ENCODE measurements around the gene PPIF. TPM values are rescaled to one million over a fixed set of nuclear protein-coding genes. Genes with fewer than 3 reads are reported as not detected.

Gene PPIF
- total RNA-seq, 2 donors from 2014 or later, result 30.6 to 69.1 TPM

- TF ChIP-seq POLR2A (IDR thresholded peaks at IDR 0.05), result no peak
- TF ChIP-seq POLR2AphosphoS5 (IDR thresholded peaks at IDR 0.05), result no peak
- TF ChIP-seq CTCF (IDR thresholded peaks at IDR 0.05), result no peak
- 74% methylated on average over 6 of the region's 6 CpGs for WGBS
- H3K9me3 ChIP-seq, result no peaks in the 10 kb centered on the region
- H3K4me3 ChIP-seq, result no peak overlapping the region
- peaks cover 0 to 5% of the 10 kb centered on the region in 2 donors for H3K36me3 ChIP-seq
- no peak overlapping the region for H3K27ac ChIP-seq
- no peaks in the 10 kb centered on the region for H3K27me3 ChIP-seq (replicated peaks; ENCODE audit: insufficient read depth)
- no peak for DNase-seq (ENCODE audit: low spot score)
- intact Hi-C loops (cut with DNase I), result no loop called here
- H3K4me1 ChIP-seq (replicated peaks), result no peaks in the 10 kb centered on the region
Measured at GRCh38 chr10:79349766-79350406, 2.6 kb downstream of the PPIF start.

- no peak for TF ChIP-seq CTCF (IDR thresholded peaks at IDR 0.05)
- no peak for TF ChIP-seq POLR2AphosphoS5 (IDR thresholded peaks at IDR 0.05)
- TF ChIP-seq POLR2A (IDR thresholded peaks at IDR 0.05), result no peak
- H3K4me3 ChIP-seq, result no peak overlapping the region
- H3K4me1 ChIP-seq (replicated peaks), result no peaks in the 10 kb centered on the region
- H3K27ac ChIP-seq, result no peak overlapping the region
- H3K27me3 ChIP-seq (replicated peaks; ENCODE audit: insufficient read depth), result no peaks in the 10 kb centered on the region
- no peaks in the 10 kb centered on the region for H3K9me3 ChIP-seq
- WGBS, result 94% methylated on average over 21 of the region's 21 CpGs
- no peak for DNase-seq (ENCODE audit: low spot score)
- intact Hi-C loops (cut with DNase I), result no loop called here
- H3K36me3 ChIP-seq, result peaks cover 0 to 5% of the 10 kb centered on the region in 2 donors
Measured at GRCh38 chr10:79350407-79351154, 3.3 kb downstream of the PPIF start.

GRCh38 chr10:79351332-79351731 is 4.1 kb downstream of the PPIF start:
- 93% methylated on average over 13 of the region's 13 CpGs for WGBS
- intact Hi-C loops (cut with DNase I), result no loop called here
- H3K9me3 ChIP-seq, result no peaks in the 10 kb centered on the region
- H3K4me3 ChIP-seq, result no peak overlapping the region
- no peak overlapping the region for H3K27ac ChIP-seq
- no peaks in the 10 kb centered on the region for H3K4me1 ChIP-seq (replicated peaks)
- DNase-seq (ENCODE audit: low spot score), result no peak
- no peaks in the 10 kb centered on the region for H3K27me3 ChIP-seq (replicated peaks; ENCODE audit: insufficient read depth)
- H3K36me3 ChIP-seq, result peaks cover 0 to 5% of the 10 kb centered on the region in 2 donors
- TF ChIP-seq POLR2A (IDR thresholded peaks at IDR 0.05) (no peak), CTCF (IDR thresholded peaks at IDR 0.05) (no peak), POLR2AphosphoS5 (IDR thresholded peaks at IDR 0.05) (no peak)

GRCh38 chr10:79352035-79352877 is 5.0 kb downstream of the PPIF start:
- Histone ChIP-seq H3K27ac (no peak overlapping the region), H3K36me3 (peaks cover 0 to 5% of the 10 kb centered on the region in 2 donors)

More at GRCh38 chr10:79352035-79352877, 5.0 kb downstream of the PPIF start:
- Histone ChIP-seq H3K9me3 (no peaks in the 10 kb centered on the region), H3K27me3 (replicated peaks; ENCODE audit: insufficient read depth) (no peaks in the 10 kb centered on the region), H3K4me3 (no peak overlapping the region), H3K4me1 (replicated peaks) (no peaks in the 10 kb centered on the region)
- 95% methylated on average over 11 of the region's 11 CpGs for WGBS
- TF ChIP-seq CTCF (IDR thresholded peaks at IDR 0.05), result no peak
- TF ChIP-seq POLR2AphosphoS5 (IDR thresholded peaks at IDR 0.05), result no peak
- TF ChIP-seq POLR2A (IDR thresholded peaks at IDR 0.05), result no peak
- intact Hi-C loops (cut with DNase I), result no loop called here
- no peak for DNase-seq (ENCODE audit: low spot score)
